DND-41 (cell line): ENCODE results near the gene CNIH4.

Source experiments
- CTCF ChIP-seq: IDR thresholded peaks from 2 replicates; pipeline ENCODE4 v1.5.1; 2012; ENCODE audit warnings: borderline replicate concordance, low read length, moderate library complexity, mild to moderate bottlenecking; ENCODE audit not compliant: poor library complexity, severe bottlenecking; ENCODE audit errors: extremely low read depth
- EZH2 ChIP-seq: IDR thresholded peaks from 3 replicates; pipeline ENCODE4 v1.6.1; 2012; ENCODE audit warnings: borderline replicate concordance, low read depth, mild to moderate bottlenecking, moderate library complexity, low read length, inconsistent platforms; ENCODE audit not compliant: severe bottlenecking

- TF ChIP-seq CTCF (no peak), EZH2 (no peak)
These were observed 17.1 kb upstream of the CNIH4 start for GRCh38 chr1:224339442-224340033.
